ENCODE results near the gene CFAP20. TPM values are rescaled to one million over a fixed set of nuclear protein-coding genes. Genes with fewer than 3 reads are reported as not detected.

Gene CFAP20
- total and polyA plus RNA-seq, 2 experiments from 2014 or later = 61.1 to 81.7 TPM

- TF ChIP-seq EZH2phosphoT487 (IDR thresholded peaks at IDR 0.05; ENCODE audit: unreplicated experiment) (no peak), ETS1 (IDR thresholded peaks at IDR 0.05) (no peak), NANOG (IDR thresholded peaks at IDR 0.05; ENCODE audit: borderline replicate concordance) (no peak)
- TF ChIP-seq, protein P1, sequence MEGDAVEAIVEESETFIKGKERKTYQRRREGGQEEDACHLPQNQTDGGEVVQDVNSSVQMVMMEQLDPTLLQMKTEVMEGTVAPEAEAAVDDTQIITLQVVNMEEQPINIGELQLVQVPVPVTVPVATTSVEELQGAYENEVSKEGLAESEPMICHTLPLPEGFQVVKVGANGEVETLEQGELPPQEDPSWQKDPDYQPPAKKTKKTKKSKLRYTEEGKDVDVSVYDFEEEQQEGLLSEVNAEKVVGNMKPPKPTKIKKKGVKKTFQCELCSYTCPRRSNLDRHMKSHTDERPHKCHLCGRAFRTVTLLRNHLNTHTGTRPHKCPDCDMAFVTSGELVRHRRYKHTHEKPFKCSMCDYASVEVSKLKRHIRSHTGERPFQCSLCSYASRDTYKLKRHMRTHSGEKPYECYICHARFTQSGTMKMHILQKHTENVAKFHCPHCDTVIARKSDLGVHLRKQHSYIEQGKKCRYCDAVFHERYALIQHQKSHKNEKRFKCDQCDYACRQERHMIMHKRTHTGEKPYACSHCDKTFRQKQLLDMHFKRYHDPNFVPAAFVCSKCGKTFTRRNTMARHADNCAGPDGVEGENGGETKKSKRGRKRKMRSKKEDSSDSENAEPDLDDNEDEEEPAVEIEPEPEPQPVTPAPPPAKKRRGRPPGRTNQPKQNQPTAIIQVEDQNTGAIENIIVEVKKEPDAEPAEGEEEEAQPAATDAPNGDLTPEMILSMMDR (conservative IDR thresholded peaks at IDR 0.05; ENCODE audit: low read depth in 2 of 2) = no peak
Observed at GRCh38 chr16:58085171-58085570, 44.0 kb downstream of the CFAP20 start (continued).

DNA sequence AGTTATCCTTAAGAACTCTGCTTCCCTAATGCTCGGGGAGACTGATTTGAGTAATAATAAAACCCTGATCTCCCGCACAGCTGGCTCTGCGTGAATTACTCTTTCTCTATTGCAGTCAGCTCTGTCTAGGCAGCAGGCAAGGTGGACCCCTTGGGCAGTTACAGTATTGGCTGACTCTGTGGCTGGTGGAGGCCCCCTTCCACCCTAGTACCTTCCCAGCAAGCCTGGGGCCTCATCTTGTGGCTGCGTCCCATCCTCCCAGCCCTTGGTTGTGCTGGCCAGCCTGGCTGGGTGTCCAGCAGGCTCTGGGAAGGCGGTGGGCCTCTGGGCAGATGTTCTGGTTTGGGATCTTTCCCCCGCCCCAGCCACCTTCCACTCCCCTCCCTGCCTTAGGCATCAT lies 44.5 kb downstream of the CFAP20 start:
- Mint-ChIP-seq H3K27me3 (ENCODE audit: insufficient read depth, low read depth, poor library complexity) (peaks cover 7% of the 10 kb centered on the region), H3K36me3 (ENCODE audit: low read depth) (no peaks in the 10 kb centered on the region), H3K4me1 (peaks cover 17% of the 10 kb centered on the region), H3K4me3 (no peak overlapping the region), H3K27ac (no peak overlapping the region), H3K9me3 (no peaks in the 10 kb centered on the region)
- H3K4me3 ChIP-seq = no peak overlapping the region
- no peaks in the 10 kb centered on the region for H3K79me2 ChIP-seq (replicated peaks; ENCODE audit: insufficient read depth)
- H4K20me1 ChIP-seq (replicated peaks; ENCODE audit: insufficient read depth) = no peaks in the 10 kb centered on the region
- no peaks in the 10 kb centered on the region for H3K9me2 ChIP-seq (ENCODE audit: insufficient read depth)
- peak; percentile 78 for ATAC-seq
- no peak for DNase-seq (ENCODE audit: low spot score)
- H3K36me3 ChIP-seq (ENCODE audit: insufficient read depth) = no peaks in the 10 kb centered on the region
- no peak overlapping the region for H3K27ac ChIP-seq (ENCODE audit: low read depth)
- peaks cover 10% of the 10 kb centered on the region for H3K4me1 ChIP-seq (ENCODE audit: insufficient read depth)
- H3K4me2 ChIP-seq = no peak overlapping the region
- no peaks in the 10 kb centered on the region for H3K27me3 ChIP-seq (ENCODE audit: insufficient read depth)
- 0 out of 2 replicates have a peak overlapping the region, but pooled peaks have one; percentile 38 for H2AFZ ChIP-seq
- peaks cover 7% of the 10 kb centered on the region for H3F3A ChIP-seq (replicated peaks; ENCODE audit: low read depth)
- TF ChIP-seq NANOG (IDR thresholded peaks at IDR 0.05; ENCODE audit: borderline replicate concordance) (no peak), ZNF114 (CRISPR knock-in tag; IDR thresholded peaks at IDR 0.05) (no peak), EZH2 (IDR thresholded peaks at IDR 0.05; ENCODE audit: low read depth, unreplicated experiment) (no peak), ZNF331 (CRISPR knock-in tag; IDR thresholded peaks at IDR 0.05; ENCODE audit: low read depth) (no peak), JUNB (IDR thresholded peaks at IDR 0.05; ENCODE audit: unreplicated experiment) (no peak), ETS1 (IDR thresholded peaks at IDR 0.05) (no peak)
- TF ChIP-seq, protein P2, sequence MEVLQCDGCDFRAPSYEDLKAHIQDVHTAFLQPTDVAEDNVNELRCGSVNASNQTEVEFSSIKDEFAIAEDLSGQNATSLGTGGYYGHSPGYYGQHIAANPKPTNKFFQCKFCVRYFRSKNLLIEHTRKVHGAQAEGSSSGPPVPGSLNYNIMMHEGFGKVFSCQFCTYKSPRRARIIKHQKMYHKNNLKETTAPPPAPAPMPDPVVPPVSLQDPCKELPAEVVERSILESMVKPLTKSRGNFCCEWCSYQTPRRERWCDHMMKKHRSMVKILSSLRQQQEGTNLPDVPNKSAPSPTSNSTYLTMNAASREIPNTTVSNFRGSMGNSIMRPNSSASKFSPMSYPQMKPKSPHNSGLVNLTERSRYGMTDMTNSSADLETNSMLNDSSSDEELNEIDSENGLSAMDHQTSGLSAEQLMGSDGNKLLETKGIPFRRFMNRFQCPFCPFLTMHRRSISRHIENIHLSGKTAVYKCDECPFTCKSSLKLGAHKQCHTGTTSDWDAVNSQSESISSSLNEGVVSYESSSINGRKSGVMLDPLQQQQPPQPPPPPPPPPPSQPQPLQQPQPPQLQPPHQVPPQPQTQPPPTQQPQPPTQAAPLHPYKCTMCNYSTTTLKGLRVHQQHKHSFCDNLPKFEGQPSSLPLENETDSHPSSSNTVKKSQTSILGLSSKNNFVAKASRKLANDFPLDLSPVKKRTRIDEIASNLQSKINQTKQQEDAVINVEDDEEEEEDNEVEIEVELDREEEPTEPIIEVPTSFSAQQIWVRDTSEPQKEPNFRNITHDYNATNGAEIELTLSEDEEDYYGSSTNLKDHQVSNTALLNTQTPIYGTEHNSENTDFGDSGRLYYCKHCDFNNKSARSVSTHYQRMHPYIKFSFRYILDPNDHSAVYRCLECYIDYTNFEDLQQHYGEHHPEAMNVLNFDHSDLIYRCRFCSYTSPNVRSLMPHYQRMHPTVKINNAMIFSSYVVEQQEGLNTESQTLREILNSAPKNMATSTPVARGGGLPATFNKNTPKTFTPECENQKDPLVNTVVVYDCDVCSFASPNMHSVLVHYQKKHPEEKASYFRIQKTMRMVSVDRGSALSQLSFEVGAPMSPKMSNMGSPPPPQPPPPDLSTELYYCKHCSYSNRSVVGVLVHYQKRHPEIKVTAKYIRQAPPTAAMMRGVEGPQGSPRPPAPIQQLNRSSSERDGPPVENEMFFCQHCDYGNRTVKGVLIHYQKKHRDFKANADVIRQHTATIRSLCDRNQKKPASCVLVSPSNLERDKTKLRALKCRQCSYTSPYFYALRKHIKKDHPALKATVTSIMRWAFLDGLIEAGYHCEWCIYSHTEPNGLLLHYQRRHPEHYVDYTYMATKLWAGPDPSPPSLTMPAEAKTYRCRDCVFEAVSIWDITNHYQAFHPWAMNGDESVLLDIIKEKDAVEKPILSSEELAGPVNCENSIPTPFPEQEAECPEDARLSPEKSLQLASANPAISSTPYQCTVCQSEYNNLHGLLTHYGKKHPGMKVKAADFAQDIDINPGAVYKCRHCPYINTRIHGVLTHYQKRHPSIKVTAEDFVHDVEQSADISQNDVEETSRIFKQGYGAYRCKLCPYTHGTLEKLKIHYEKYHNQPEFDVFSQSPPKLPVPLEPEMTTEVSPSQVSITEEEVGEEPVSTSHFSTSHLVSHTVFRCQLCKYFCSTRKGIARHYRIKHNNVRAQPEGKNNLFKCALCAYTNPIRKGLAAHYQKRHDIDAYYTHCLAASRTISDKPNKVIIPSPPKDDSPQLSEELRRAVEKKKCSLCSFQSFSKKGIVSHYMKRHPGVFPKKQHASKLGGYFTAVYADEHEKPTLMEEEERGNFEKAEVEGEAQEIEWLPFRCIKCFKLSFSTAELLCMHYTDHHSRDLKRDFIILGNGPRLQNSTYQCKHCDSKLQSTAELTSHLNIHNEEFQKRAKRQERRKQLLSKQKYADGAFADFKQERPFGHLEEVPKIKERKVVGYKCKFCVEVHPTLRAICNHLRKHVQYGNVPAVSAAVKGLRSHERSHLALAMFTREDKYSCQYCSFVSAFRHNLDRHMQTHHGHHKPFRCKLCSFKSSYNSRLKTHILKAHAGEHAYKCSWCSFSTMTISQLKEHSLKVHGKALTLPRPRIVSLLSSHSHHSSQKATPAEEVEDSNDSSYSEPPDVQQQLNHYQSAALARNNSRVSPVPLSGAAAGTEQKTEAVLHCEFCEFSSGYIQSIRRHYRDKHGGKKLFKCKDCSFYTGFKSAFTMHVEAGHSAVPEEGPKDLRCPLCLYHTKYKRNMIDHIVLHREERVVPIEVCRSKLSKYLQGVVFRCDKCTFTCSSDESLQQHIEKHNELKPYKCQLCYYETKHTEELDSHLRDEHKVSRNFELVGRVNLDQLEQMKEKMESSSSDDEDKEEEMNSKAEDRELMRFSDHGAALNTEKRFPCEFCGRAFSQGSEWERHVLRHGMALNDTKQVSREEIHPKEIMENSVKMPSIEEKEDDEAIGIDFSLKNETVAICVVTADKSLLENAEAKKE (CRISPR knock-in tag; IDR thresholded peaks at IDR 0.05) = no peak
- TF ChIP-seq, protein P1 (conservative IDR thresholded peaks at IDR 0.05; ENCODE audit: low read depth in 2 of 2) = no peak

Data from GM23338 (cell line).